Measurements from ENCODE around the gene DNAJC18. TPM values are rescaled to one million over a fixed set of nuclear protein-coding genes. Genes with fewer than 3 reads are reported as not detected.
"Not testable (repeated sequence)": the region's sequence is repeated elsewhere in the genome, so short reads cannot be mapped to it uniquely, and the experiment has no call there.

Gene DNAJC18
- polyA plus RNA-seq, 2 donors: 2.2 to 2.4 TPM

GRCh38 chr5:139453683-139454567, 14.6 kb upstream of the DNAJC18 start:
- H3K27me3 ChIP-seq (ENCODE audit: control insufficient read depth in 1 of 2, insufficient read depth in 2 of 2, low read length in 2 of 2): no peaks in the 10 kb centered on the region
- peaks cover 0 to 5% of the 10 kb centered on the region in 2 donors for H3K9me3 ChIP-seq (ENCODE audit: control insufficient read depth in 2 of 2, insufficient read depth in 1 of 2, low read depth in 1 of 2, low read length in 1 of 2)
- no peak overlapping the region for H3K4me3 ChIP-seq (ENCODE audit: low read depth in 1 of 2, low read length in 2 of 2)
- H3K27ac ChIP-seq (ENCODE audit: low read depth in 2 of 2, low read length in 1 of 2): peak overlapping the region in 1 of 2 donors; percentile 21
- 76 to 77% methylated on average over 3 of the region's 3 CpGs for WGBS, 2 donors
- no peaks in the 10 kb centered on the region for H3K36me3 ChIP-seq (ENCODE audit: control insufficient read depth in 2 of 2, insufficient read depth in 2 of 2, low read length in 1 of 2)
- H3K4me1 ChIP-seq (ENCODE audit: control insufficient read depth in 2 of 2, insufficient read depth in 2 of 2, low read length in 1 of 2): no peaks in the 10 kb centered on the region

- no peak overlapping the region for H3K27ac ChIP-seq (ENCODE audit: low read depth in 2 of 2, low read length in 1 of 2)
- peaks cover 0 to 5% of the 10 kb centered on the region in 2 donors for H3K9me3 ChIP-seq (ENCODE audit: control insufficient read depth in 2 of 2, insufficient read depth in 1 of 2, low read depth in 1 of 2, low read length in 1 of 2)
- no peaks in the 10 kb centered on the region for H3K4me1 ChIP-seq (ENCODE audit: control insufficient read depth in 2 of 2, insufficient read depth in 2 of 2, low read length in 1 of 2)
- no peaks in the 10 kb centered on the region for H3K36me3 ChIP-seq (ENCODE audit: control insufficient read depth in 2 of 2, insufficient read depth in 2 of 2, low read length in 1 of 2)
- H3K27me3 ChIP-seq (ENCODE audit: control insufficient read depth in 1 of 2, insufficient read depth in 2 of 2, low read length in 2 of 2): no peaks in the 10 kb centered on the region
- no peak overlapping the region for H3K4me3 ChIP-seq (ENCODE audit: low read depth in 1 of 2, low read length in 2 of 2)
- 77 to 82% methylated on average over 3 of the region's 3 CpGs for WGBS, 2 donors
These were observed 12.7 kb upstream of the DNAJC18 start for GRCh38 chr5:139451878-139452660.

- Histone ChIP-seq H3K4me3 (ENCODE audit: low read depth in 1 of 2, low read length in 2 of 2) (no peak overlapping the region), H3K27ac (ENCODE audit: low read depth in 2 of 2, low read length in 1 of 2) (no peak overlapping the region)
- 82 to 91% methylated on average over 2 of the region's 2 CpGs for WGBS, 2 donors
These were observed 11.9 kb upstream of the DNAJC18 start for GRCh38 chr5:139451176-139451575.

GRCh38 chr5:139446956-139447779, 7.8 kb upstream of the DNAJC18 start:
- 65 to 73% methylated on average over 5 of the region's 5 CpGs for WGBS, 2 donors
- Histone ChIP-seq H3K4me1 (ENCODE audit: control insufficient read depth in 2 of 2, insufficient read depth in 2 of 2, low read length in 1 of 2) (peaks cover 2% of the 10 kb centered on the region in 2 donors), H3K36me3 (ENCODE audit: control insufficient read depth in 2 of 2, insufficient read depth in 2 of 2, low read length in 1 of 2) (no peaks in the 10 kb centered on the region), H3K27me3 (ENCODE audit: control insufficient read depth in 1 of 2, insufficient read depth in 2 of 2, low read length in 2 of 2) (no peaks in the 10 kb centered on the region), H3K9me3 (ENCODE audit: control insufficient read depth in 2 of 2, insufficient read depth in 1 of 2, low read depth in 1 of 2, low read length in 1 of 2) (no peaks in the 10 kb centered on the region), H3K27ac (ENCODE audit: low read depth in 2 of 2, low read length in 1 of 2) (peak overlapping the region in 1 of 2 donors; percentile 17), H3K4me3 (ENCODE audit: low read depth in 1 of 2, low read length in 2 of 2) (no peak overlapping the region)

More at GRCh38 chr5:139451176-139451575, 11.9 kb upstream of the DNAJC18 start:
- Histone ChIP-seq H3K9me3 (ENCODE audit: control insufficient read depth in 2 of 2, insufficient read depth in 1 of 2, low read depth in 1 of 2, low read length in 1 of 2) (peaks cover 0 to 5% of the 10 kb centered on the region in 2 donors), H3K27me3 (ENCODE audit: control insufficient read depth in 1 of 2, insufficient read depth in 2 of 2, low read length in 2 of 2) (no peaks in the 10 kb centered on the region), H3K4me1 (ENCODE audit: control insufficient read depth in 2 of 2, insufficient read depth in 2 of 2, low read length in 1 of 2) (no peaks in the 10 kb centered on the region), H3K36me3 (ENCODE audit: control insufficient read depth in 2 of 2, insufficient read depth in 2 of 2, low read length in 1 of 2) (no peaks in the 10 kb centered on the region)

- 43 to 49% methylated on average over 7 of the region's 7 CpGs for WGBS, 2 donors
These were observed 6.2 kb upstream of the DNAJC18 start for GRCh38 chr5:139445325-139446170.

GRCh38 chr5:139443831-139444453, 4.6 kb upstream of the DNAJC18 start:
- no peaks in the 10 kb centered on the region for H3K9me3 ChIP-seq (ENCODE audit: control insufficient read depth in 2 of 2, insufficient read depth in 1 of 2, low read depth in 1 of 2, low read length in 1 of 2)
- no peak overlapping the region for H3K4me3 ChIP-seq (ENCODE audit: low read depth in 1 of 2, low read length in 2 of 2)
- no peaks in the 10 kb centered on the region for H3K36me3 ChIP-seq (ENCODE audit: control insufficient read depth in 2 of 2, insufficient read depth in 2 of 2, low read length in 1 of 2)
- H3K27me3 ChIP-seq (ENCODE audit: control insufficient read depth in 1 of 2, insufficient read depth in 2 of 2, low read length in 2 of 2): no peaks in the 10 kb centered on the region
- peaks cover 2% of the 10 kb centered on the region in 2 donors for H3K4me1 ChIP-seq (ENCODE audit: control insufficient read depth in 2 of 2, insufficient read depth in 2 of 2, low read length in 1 of 2)
- 59 to 65% methylated on average over 4 of the region's 4 CpGs for WGBS, 2 donors
- no peak overlapping the region for H3K27ac ChIP-seq (ENCODE audit: low read depth in 2 of 2, low read length in 1 of 2)

More at GRCh38 chr5:139445325-139446170, 6.2 kb upstream of the DNAJC18 start:
- no peak overlapping the region for H3K4me3 ChIP-seq (ENCODE audit: low read depth in 1 of 2, low read length in 2 of 2)
- H3K27ac ChIP-seq (ENCODE audit: low read depth in 2 of 2, low read length in 1 of 2): peak overlapping the region; percentile 36 to 61
- H3K4me1 ChIP-seq (ENCODE audit: control insufficient read depth in 2 of 2, insufficient read depth in 2 of 2, low read length in 1 of 2): peaks cover 2% of the 10 kb centered on the region in 2 donors
- no peaks in the 10 kb centered on the region for H3K36me3 ChIP-seq (ENCODE audit: control insufficient read depth in 2 of 2, insufficient read depth in 2 of 2, low read length in 1 of 2)
- no peaks in the 10 kb centered on the region for H3K27me3 ChIP-seq (ENCODE audit: control insufficient read depth in 1 of 2, insufficient read depth in 2 of 2, low read length in 2 of 2)
- no peaks in the 10 kb centered on the region for H3K9me3 ChIP-seq (ENCODE audit: control insufficient read depth in 2 of 2, insufficient read depth in 1 of 2, low read depth in 1 of 2, low read length in 1 of 2)

- WGBS, 2 donors: 96 to 97% methylated on average over 17 of the region's 17 CpGs
- H3K36me3 ChIP-seq (ENCODE audit: control insufficient read depth in 2 of 2, insufficient read depth in 2 of 2, low read length in 1 of 2); H3K9me3 ChIP-seq (ENCODE audit: control insufficient read depth in 2 of 2, insufficient read depth in 1 of 2, low read depth in 1 of 2, low read length in 1 of 2); H3K4me1 ChIP-seq (ENCODE audit: control insufficient read depth in 2 of 2, insufficient read depth in 2 of 2, low read length in 1 of 2); H3K27me3 ChIP-seq (ENCODE audit: control insufficient read depth in 1 of 2, insufficient read depth in 2 of 2, low read length in 2 of 2); H3K27ac ChIP-seq (ENCODE audit: low read depth in 2 of 2, low read length in 1 of 2); H3K4me3 ChIP-seq (ENCODE audit: low read depth in 1 of 2, low read length in 2 of 2): not testable (repeated sequence)
These were observed 1.1 kb upstream of the DNAJC18 start for GRCh38 chr5:139440416-139440815.

GRCh38 chr5:139438707-139439012, 665 bp downstream of the DNAJC18 start:
- Histone ChIP-seq H3K27me3 (ENCODE audit: control insufficient read depth in 1 of 2, insufficient read depth in 2 of 2, low read length in 2 of 2) (no peaks in the 10 kb centered on the region), H3K36me3 (ENCODE audit: control insufficient read depth in 2 of 2, insufficient read depth in 2 of 2, low read length in 1 of 2) (no peaks in the 10 kb centered on the region), H3K4me1 (ENCODE audit: control insufficient read depth in 2 of 2, insufficient read depth in 2 of 2, low read length in 1 of 2) (peaks cover 0 to 2% of the 10 kb centered on the region in 2 donors), H3K9me3 (ENCODE audit: control insufficient read depth in 2 of 2, insufficient read depth in 1 of 2, low read depth in 1 of 2, low read length in 1 of 2) (no peaks in the 10 kb centered on the region), H3K4me3 (ENCODE audit: low read depth in 1 of 2, low read length in 2 of 2) (peak overlapping the region; percentile 85 to 95), H3K27ac (ENCODE audit: low read depth in 2 of 2, low read length in 1 of 2) (peak overlapping the region; percentile 24 to 96)
- 20 to 28% methylated on average over 8 of the region's 8 CpGs for WGBS, 2 donors

Measured in esophagus (tissue), 2 donors.